Skeletal muscle tissue (tissue), 5 donors: Measurements from ENCODE around the gene SIGLEC10. TPM values are rescaled to one million over a fixed set of nuclear protein-coding genes. Genes with fewer than 3 reads are reported as not detected.

Experiments
- H3K27ac ChIP-seq: one replicate; pipeline ENCODE4 v1.7.0; 2013; ENCODE audit warnings: mild to moderate bottlenecking, low read depth, low read length, inconsistent platforms
- H3K27me3 ChIP-seq, 3 donors: one replicate each; pipeline ENCODE4 v1.7.0; 2013; ENCODE audit warnings: low read length in 3 of 3; ENCODE audit not compliant: control insufficient read depth in 3 of 3, insufficient read depth in 3 of 3
- H3K36me3 ChIP-seq, 3 donors: one replicate each; pipeline ENCODE4 v1.7.0; 2013; ENCODE audit warnings: low read length in 3 of 3; ENCODE audit not compliant: control insufficient read depth in 3 of 3, insufficient read depth in 3 of 3
- H3K4me1 ChIP-seq, 3 donors: one replicate each; pipeline ENCODE4 v1.7.0; 2013; ENCODE audit warnings: low read length in 3 of 3, mild to moderate bottlenecking in 3 of 3; ENCODE audit not compliant: control insufficient read depth in 3 of 3, insufficient read depth in 3 of 3
- H3K4me3 ChIP-seq, 3 donors: one replicate each; pipeline ENCODE4 v1.7.0; 2013; ENCODE audit warnings: low read length in 3 of 3
- H3K9ac ChIP-seq, 3 donors: one replicate each; pipeline ENCODE4 v1.7.0; 2013; ENCODE audit warnings: low read length in 3 of 3, mild to moderate bottlenecking in 3 of 3, moderate library complexity in 2 of 3, low read depth in 1 of 3
- H3K9me3 ChIP-seq, 3 donors: one replicate each; pipeline ENCODE4 v1.7.0; 2013; ENCODE audit warnings: low read length in 3 of 3; ENCODE audit not compliant: control insufficient read depth in 3 of 3
- small RNA-seq: library from RNA; depleted of rRNA; stranded (forward); fragments of <200 nt; gene quantifications from one replicate; pipeline ENCODE3, GENCODE V24; 2014
- total RNA-seq: library from RNA; depleted of rRNA; stranded (reverse); fragments of >200 nt; gene quantifications from one replicate; pipeline ENCODE4 v1.2.3, GENCODE V29; 2014
- donor health status: Osteomylitis.

SIGLEC10 gene
- total RNA-seq, 1 donor from 2014 or later = 1.6 TPM

DNA sequence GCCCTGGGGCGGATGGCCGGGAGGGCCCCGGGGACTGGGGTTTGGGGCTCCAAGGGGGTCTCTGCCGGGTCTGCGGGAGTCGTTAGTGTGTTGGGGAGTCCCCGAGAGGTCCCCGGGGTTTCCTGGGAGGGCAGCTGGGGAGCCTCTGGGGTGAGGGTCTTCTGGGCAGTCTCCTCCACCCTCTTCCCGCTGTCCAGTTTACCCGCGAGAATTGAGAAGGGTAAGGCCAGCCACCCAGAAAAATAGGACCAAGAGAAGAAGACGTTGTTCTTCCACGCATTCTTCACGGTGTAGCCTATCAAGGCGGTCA lies 50.2 kb downstream of the SIGLEC10 start:
- H3K9me3 ChIP-seq = no peaks in the 10 kb centered on the region
- peaks cover 31 to 44% (median 32%) of the 10 kb centered on the region in 3 donors for H3K4me1 ChIP-seq
- H3K4me3 ChIP-seq = peak overlapping the region; percentile 87 to 93 (median 93)
- no peaks in the 10 kb centered on the region for H3K36me3 ChIP-seq
- peak overlapping the region; percentile 88 to 89 (median 89) for H3K9ac ChIP-seq
- peaks cover 0 to 1% (median 0%) of the 10 kb centered on the region in 3 donors for H3K27me3 ChIP-seq
- peak overlapping the region; percentile 93 for H3K27ac ChIP-seq

DNA sequence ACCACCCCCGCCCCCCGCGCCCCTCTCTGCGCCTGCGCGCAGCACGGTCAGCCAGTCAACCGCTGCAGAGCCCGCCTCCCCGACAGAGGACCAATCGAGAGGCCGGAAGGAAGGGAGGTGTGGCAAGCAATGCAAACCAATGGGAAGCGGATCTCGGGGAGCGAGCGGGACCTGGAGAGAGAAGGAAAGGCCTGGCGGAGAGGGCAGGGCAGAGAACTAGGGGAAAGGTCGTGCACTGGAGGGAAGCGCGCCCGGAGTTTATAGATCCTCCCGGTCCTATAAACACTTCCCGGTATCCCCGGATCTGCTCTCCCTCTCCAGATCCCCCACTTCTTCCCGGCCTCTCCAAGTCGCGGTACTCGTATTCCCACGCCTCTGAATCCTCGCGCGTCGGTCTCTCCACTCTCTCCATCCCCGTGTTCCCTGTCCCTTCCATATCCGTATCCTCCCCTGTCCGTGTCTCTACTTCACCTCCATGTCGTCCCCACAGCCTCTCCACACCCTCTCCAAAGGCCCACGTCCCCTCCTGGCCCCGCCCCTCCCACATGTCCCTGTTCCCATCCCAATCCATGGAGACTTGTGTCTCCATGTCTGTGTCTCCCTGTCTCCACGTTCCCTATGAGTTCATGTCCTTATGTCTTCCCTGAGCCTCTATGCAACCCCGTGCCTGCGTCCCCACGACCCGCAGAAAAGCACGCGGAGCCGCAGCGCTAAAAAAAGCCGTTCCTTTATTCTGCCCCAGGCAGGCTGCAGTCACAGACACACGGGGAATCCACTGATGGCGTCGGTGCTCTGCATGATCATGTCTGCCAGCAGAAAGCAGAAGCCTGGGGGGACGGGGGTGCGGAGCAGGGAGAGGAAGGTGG lies 50.8 kb downstream of the SIGLEC10 start:
- Histone ChIP-seq H3K27ac (peak overlapping the region; percentile 93), H3K4me3 (peak overlapping the region; percentile 87 to 98 (median 95)), H3K4me1 (peaks cover 31 to 44% (median 32%) of the 10 kb centered on the region in 3 donors)

DNA sequence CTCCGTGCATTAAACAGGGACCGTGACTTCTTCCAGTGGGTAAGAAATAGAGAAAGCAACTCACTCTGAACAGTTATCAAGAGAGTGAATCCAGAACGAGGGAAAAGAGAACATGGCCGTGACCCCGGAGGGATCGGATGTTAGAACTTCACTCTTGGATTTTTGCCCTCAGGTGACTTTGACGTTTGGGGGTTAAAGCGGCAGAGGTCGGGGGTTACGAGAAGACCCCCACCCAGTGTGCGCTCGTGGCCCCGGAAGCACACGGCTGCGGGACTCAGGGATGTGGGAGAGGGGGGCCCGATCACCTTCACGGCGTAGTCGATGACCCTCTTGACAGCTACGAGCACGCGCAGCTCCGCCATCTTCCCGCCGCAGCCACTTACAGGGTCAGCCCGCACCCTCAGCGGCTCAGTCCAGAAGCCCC lies 51.5 kb downstream of the SIGLEC10 start, which contains the start of gene ETFB:
ETFB (minus strand) TSS at position 424 of the 424 bp plus-strand sequence; CDS start at position 362, 62 bp downstream.
- H3K4me3 ChIP-seq = peak within 1 kb of the TSS; percentile 87 to 98 (median 95)
- H3K27ac ChIP-seq = peak within 1 kb of the TSS; percentile 93
- no peaks in the 10 kb centered on the region for H3K36me3 ChIP-seq
- H3K27me3 ChIP-seq = no peaks in the 10 kb centered on the region
- H3K9ac ChIP-seq = peak within 1 kb of the TSS; percentile 89 to 99 (median 98)
- H3K9me3 ChIP-seq = no peaks in the 10 kb centered on the region
- H3K4me1 ChIP-seq = peaks cover 31 to 44% (median 32%) of the 10 kb centered on the region in 3 donors

More for the DNA sequence above, 50.8 kb downstream of the SIGLEC10 start:
- Histone ChIP-seq H3K36me3 (no peaks in the 10 kb centered on the region), H3K9me3 (no peaks in the 10 kb centered on the region), H3K27me3 (no peaks in the 10 kb centered on the region), H3K9ac (peak overlapping the region; percentile 88 to 99 (median 89))

DNA sequence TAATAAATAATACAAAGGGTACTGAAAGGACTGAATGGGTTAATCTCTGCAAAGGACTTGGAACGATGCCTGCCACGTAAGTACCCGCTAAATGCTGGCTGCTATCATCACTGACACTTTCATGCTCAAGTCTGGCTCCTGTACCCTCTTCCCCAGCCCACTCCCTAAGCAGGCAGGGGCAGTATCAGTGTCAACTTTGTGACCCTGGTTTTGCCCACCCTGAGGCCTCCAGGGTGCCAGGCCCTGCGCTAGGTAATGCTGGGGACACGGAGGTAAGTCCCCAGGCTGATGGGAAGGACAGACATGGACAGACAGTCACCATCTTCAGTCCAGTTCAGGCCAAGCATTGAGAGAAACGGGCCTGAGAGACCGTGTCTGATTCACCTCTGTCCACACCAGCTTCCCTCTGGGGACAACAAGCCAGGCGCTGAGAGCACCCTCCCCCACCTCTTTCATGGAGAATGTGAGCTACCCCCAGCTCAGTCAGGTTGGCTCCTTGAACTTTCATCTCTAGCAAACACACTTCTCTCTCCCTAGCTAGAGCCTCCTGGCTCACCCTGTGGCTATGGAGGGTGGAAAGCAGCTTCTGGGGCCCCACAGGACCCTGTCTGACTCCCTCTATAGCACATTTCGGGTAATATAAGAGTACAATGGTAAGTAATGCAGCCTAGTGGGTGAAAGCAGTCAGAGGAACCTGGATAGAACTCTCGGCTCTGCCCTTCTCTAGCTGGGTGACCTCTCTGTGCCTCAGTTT lies 52.1 kb downstream of the SIGLEC10 start:
- H3K4me1 ChIP-seq = peaks cover 31 to 44% (median 32%) of the 10 kb centered on the region in 3 donors
- H3K9me3 ChIP-seq = no peaks in the 10 kb centered on the region
- H3K36me3 ChIP-seq = no peaks in the 10 kb centered on the region

DNA sequence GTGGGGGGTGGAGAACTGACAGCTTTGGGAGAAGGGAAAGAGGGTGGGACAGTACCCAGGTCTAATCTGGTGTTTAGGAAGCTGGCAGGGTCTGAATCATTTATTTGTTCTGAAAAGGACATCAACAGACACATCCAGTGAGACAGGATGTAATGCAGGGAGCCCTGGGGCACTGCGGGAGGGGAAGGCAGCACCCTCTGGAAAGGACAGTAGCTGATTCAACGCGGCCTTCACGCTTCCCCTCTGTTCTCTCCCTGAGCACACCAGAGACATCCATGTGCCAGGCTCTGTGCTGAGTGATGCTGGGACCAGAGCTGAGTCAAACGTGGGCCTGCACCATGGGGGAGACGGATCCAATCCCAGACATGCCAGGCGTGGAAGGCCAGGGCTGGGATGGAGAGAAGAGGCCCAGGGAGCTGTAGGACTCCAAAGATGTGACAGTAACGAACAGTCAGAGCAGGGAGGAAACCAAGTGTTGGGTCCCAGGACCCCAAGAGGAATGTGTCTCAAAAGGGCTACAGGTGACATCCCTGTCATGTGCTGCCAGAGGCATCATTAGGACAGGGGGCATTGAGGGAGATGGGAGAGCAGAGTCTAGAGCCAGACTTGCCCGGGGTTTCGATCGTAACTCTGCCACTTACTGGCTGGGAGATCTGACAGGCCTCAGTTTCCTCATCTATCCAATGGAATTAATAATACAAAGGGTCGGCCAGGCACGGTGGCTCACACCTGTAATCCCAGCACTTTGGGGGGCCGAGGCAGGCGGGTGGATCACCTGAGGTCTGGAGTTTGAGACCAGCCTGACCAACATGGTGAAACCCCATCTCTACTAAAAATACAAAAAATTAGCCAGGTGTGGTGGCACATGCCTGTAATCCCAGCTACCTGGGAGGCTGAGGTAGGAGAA lies 53.0 kb downstream of the SIGLEC10 start:
- Histone ChIP-seq H3K4me1 (peaks cover 31 to 44% (median 32%) of the 10 kb centered on the region in 3 donors), H3K36me3 (no peaks in the 10 kb centered on the region), H3K9me3 (no peaks in the 10 kb centered on the region), H3K27me3 (no peaks in the 10 kb centered on the region), H3K27ac (no peak overlapping the region), H3K4me3 (peak overlapping the region in 1 of 3 donors; percentile 35), H3K9ac (peak overlapping the region in 2 of 3 donors; percentile 40 to 60)

More for the DNA sequence above, 52.1 kb downstream of the SIGLEC10 start:
- Histone ChIP-seq H3K27me3 (no peaks in the 10 kb centered on the region), H3K27ac (peak overlapping the region; percentile 93), H3K9ac (peak overlapping the region; percentile 88 to 99 (median 98)), H3K4me3 (peak overlapping the region; percentile 79 to 98 (median 95))

DNA sequence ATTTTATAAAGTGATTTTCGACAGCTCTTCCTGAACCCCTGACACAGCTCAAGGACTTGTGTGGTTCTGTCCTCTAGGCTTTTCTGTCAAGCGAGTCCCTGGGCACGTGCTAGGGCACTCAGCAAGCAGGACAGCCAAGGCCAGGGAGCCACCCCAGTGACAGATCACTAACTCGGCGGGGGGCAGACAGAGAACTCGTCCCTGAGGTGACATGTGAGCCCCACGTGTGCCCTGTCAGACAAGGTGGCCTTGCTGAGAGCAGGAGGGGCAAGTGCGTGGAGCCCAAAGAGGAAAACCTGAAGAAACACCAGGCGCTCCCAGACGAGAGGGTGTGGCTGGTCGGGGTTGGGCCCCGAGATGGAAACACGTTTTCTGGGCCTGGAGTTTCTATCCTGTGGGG lies 56.2 kb downstream of the SIGLEC10 start:
- no peak overlapping the region for H3K27ac ChIP-seq
- peaks cover 22 to 29% (median 22%) of the 10 kb centered on the region in 3 donors for H3K4me1 ChIP-seq
- no peak overlapping the region for H3K9ac ChIP-seq
- no peaks in the 10 kb centered on the region for H3K9me3 ChIP-seq
- H3K4me3 ChIP-seq = no peak overlapping the region
- H3K27me3 ChIP-seq = no peaks in the 10 kb centered on the region
- H3K36me3 ChIP-seq = peaks cover 0 to 3% (median 0%) of the 10 kb centered on the region in 3 donors

Small RNAs within 50 kb of the gene (small RNA-seq; reads per million reads assigned to genes)
- not detected for gene AC020914.5

Other genes with a start within 250 kb of the SIGLEC10 start
- 0.52 TPM for gene CD33, start 192.6 kb downstream of the SIGLEC10 start, total RNA-seq
- not detected for gene SIGLECL1, start 166.6 kb downstream of the SIGLEC10 start, total RNA-seq
- not detected for gene IGLON5, start 106.0 kb downstream of the SIGLEC10 start, total RNA-seq
- gene VSIG10L, start 75.5 kb downstream of the SIGLEC10 start, total RNA-seq = 0.52 TPM
- 52.2 TPM for gene ETFB, start 51.3 kb downstream of the SIGLEC10 start, total RNA-seq
- not detected for gene CLDND2, start 48.6 kb downstream of the SIGLEC10 start, total RNA-seq
- gene NKG7, start 45.0 kb downstream of the SIGLEC10 start, total RNA-seq = not detected
- gene LIM2, start 29.7 kb downstream of the SIGLEC10 start, total RNA-seq = not detected
- gene C19orf84, start 27.1 kb downstream of the SIGLEC10 start, total RNA-seq = not detected
- gene SIGLEC8, start 40.8 kb upstream of the SIGLEC10 start, total RNA-seq = 0.52 TPM
- not detected for gene CEACAM18, start 60.9 kb upstream of the SIGLEC10 start, total RNA-seq
- gene SIGLEC12, start 84.2 kb upstream of the SIGLEC10 start, total RNA-seq = not detected
- gene SIGLEC6, start 114.0 kb upstream of the SIGLEC10 start, total RNA-seq = 1.6 TPM
- gene ZNF175, start 153.6 kb upstream of the SIGLEC10 start, total RNA-seq = 3.7 TPM
- 1.6 TPM for gene SIGLEC5, start 212.8 kb upstream of the SIGLEC10 start, total RNA-seq
- gene SIGLEC14, start 229.2 kb upstream of the SIGLEC10 start, total RNA-seq = not detected